Measurements from ENCODE around the gene OSBPL10. TPM values are rescaled to one million over a fixed set of nuclear protein-coding genes. Genes with fewer than 3 reads are reported as not detected.

Gene OSBPL10
- total and polyA plus RNA-seq, 3 donors from 2014 or later, result 113 to 175 (median 160) TPM

GRCh38 chr3:31828007-31828406 is 153.1 kb downstream of the OSBPL10 start:
- Histone ChIP-seq H3K4me1 (no peaks in the 10 kb centered on the region), H3K4me3 (no peak overlapping the region), H3K27me3 (no peaks in the 10 kb centered on the region), H3K9me3 (no peaks in the 10 kb centered on the region), H3K27ac (no peak overlapping the region), H3K36me3 (ENCODE audit: low read depth, missing control alignments) (no peaks in the 10 kb centered on the region)
- intact Hi-C loops (cut with DNase I; ENCODE audit: low total_unique reads), result no loop called here
- WGBS, 2 donors, result 78 to 79% methylated on average over 1 of the region's 1 CpG
- no peak for DNase-seq
- TF ChIP-seq CTCF (IDR thresholded peaks at IDR 0.05), result no peak

GRCh38 chr3:31823184-31823583 is 157.9 kb downstream of the OSBPL10 start:
- TF ChIP-seq CTCF (IDR thresholded peaks at IDR 0.05) (no peak), POLR2A (IDR thresholded peaks at IDR 0.05) (no peak)
- Histone ChIP-seq H3K4me3 (no peak overlapping the region), H3K4me1 (no peaks in the 10 kb centered on the region), H3K27ac (no peak overlapping the region), H3K36me3 (ENCODE audit: low read depth, missing control alignments) (no peaks in the 10 kb centered on the region), H3K27me3 (no peaks in the 10 kb centered on the region), H3K9me3 (no peaks in the 10 kb centered on the region)
- WGBS, 2 donors, result 85 to 90% methylated on average over 3 of the region's 3 CpGs
- DNase-seq, result no peak
- intact Hi-C loops (cut with DNase I; ENCODE audit: low total_unique reads), result no loop called here

GRCh38 chr3:31821118-31821517 is 159.9 kb downstream of the OSBPL10 start:
- 83 to 97% methylated on average over 1 to 2 of the region's 2 CpGs for WGBS, 2 donors
- DNase-seq, result no peak
- no peaks in the 10 kb centered on the region for H3K36me3 ChIP-seq (ENCODE audit: low read depth, missing control alignments)
- TF ChIP-seq POLR2A (IDR thresholded peaks at IDR 0.05), result no peak
- no peak for TF ChIP-seq CTCF (IDR thresholded peaks at IDR 0.05)
- H3K4me1 ChIP-seq, result no peaks in the 10 kb centered on the region
- no peaks in the 10 kb centered on the region for H3K27me3 ChIP-seq
- intact Hi-C loops (cut with DNase I; ENCODE audit: low total_unique reads), result no loop called here
- no peak overlapping the region for H3K4me3 ChIP-seq
- no peaks in the 10 kb centered on the region for H3K9me3 ChIP-seq
- no peak overlapping the region for H3K27ac ChIP-seq

GRCh38 chr3:31819441-31819840 is 161.6 kb downstream of the OSBPL10 start:
- 89 to 99% methylated on average over 8 of the region's 8 CpGs for WGBS, 2 donors
- no peak for DNase-seq
- Histone ChIP-seq H3K27ac (no peak overlapping the region), H3K9me3 (no peaks in the 10 kb centered on the region), H3K36me3 (ENCODE audit: low read depth, missing control alignments) (no peaks in the 10 kb centered on the region), H3K27me3 (no peaks in the 10 kb centered on the region), H3K4me3 (no peak overlapping the region), H3K4me1 (no peaks in the 10 kb centered on the region)
- intact Hi-C loops (cut with DNase I; ENCODE audit: low total_unique reads), result no loop called here
- TF ChIP-seq CTCF (IDR thresholded peaks at IDR 0.05), result no peak
- TF ChIP-seq POLR2A (IDR thresholded peaks at IDR 0.05), result no peak

GRCh38 chr3:31817411-31817966 is 163.6 kb downstream of the OSBPL10 start:
- Histone ChIP-seq H3K27ac (no peak overlapping the region), H3K27me3 (no peaks in the 10 kb centered on the region), H3K4me1 (no peaks in the 10 kb centered on the region), H3K36me3 (ENCODE audit: low read depth, missing control alignments) (no peaks in the 10 kb centered on the region), H3K9me3 (no peaks in the 10 kb centered on the region), H3K4me3 (no peak overlapping the region)
- no peak for TF ChIP-seq CTCF (IDR thresholded peaks at IDR 0.05)
- TF ChIP-seq POLR2A (IDR thresholded peaks at IDR 0.05), result no peak
- 100% methylated on average over 1 to 8 of the region's 10 CpGs for WGBS, 2 donors
- DNase-seq, result no peak
- intact Hi-C loops (cut with DNase I; ENCODE audit: low total_unique reads), result no loop called here
